ENCODE data around the gene NUDT21. TPM values are rescaled to one million over a fixed set of nuclear protein-coding genes. Genes with fewer than 3 reads are reported as not detected.

NUDT21 gene
- total RNA-seq, 2 donors from 2014 or later: 43.5 to 52.3 TPM

GRCh38 chr16:56463153-56463552, 12.0 kb upstream of the NUDT21 start:
- ATAC-seq (ENCODE audit: insufficient number of reproducible peaks, low FRiP score, low read depth) (no peak), DNase-seq (ENCODE audit: low spot score) (no peak)
- no peaks in the 10 kb centered on the region for H3K4me1 ChIP-seq (ENCODE audit: control insufficient read depth in 1 of 2, low read depth in 2 of 2)
- no peak for TF ChIP-seq CTCF (IDR thresholded peaks at IDR 0.05)
- no peaks in the 10 kb centered on the region for H3K9me3 ChIP-seq
- peaks cover 37% of the 10 kb centered on the region for H3K36me3 ChIP-seq
- H3K4me3 ChIP-seq: no peak overlapping the region
- no peak overlapping the region for H3K27ac ChIP-seq
- no peaks in the 10 kb centered on the region for H3K27me3 ChIP-seq (replicated peaks; ENCODE audit: insufficient read depth)

- Histone ChIP-seq H3K27ac (no peak overlapping the region), H3K36me3 (peaks cover 31% of the 10 kb centered on the region), H3K4me1 (ENCODE audit: control insufficient read depth in 1 of 2, low read depth in 2 of 2) (no peaks in the 10 kb centered on the region), H3K4me3 (no peak overlapping the region), H3K9me3 (no peaks in the 10 kb centered on the region), H3K27me3 (replicated peaks; ENCODE audit: insufficient read depth) (no peaks in the 10 kb centered on the region)
- TF ChIP-seq CTCF (IDR thresholded peaks at IDR 0.05): no peak
- DNase-seq (ENCODE audit: low spot score) (no peak), ATAC-seq (ENCODE audit: insufficient number of reproducible peaks, low FRiP score, low read depth) (no peak)
Measured at GRCh38 chr16:56462064-56462796, 11.1 kb upstream of the NUDT21 start.

GRCh38 chr16:56460101-56460500, 9.0 kb upstream of the NUDT21 start:
- H3K27me3 ChIP-seq (replicated peaks; ENCODE audit: insufficient read depth): no peaks in the 10 kb centered on the region
- no peak for TF ChIP-seq CTCF (IDR thresholded peaks at IDR 0.05)
- H3K4me3 ChIP-seq: no peak overlapping the region
- H3K36me3 ChIP-seq: peaks cover 17% of the 10 kb centered on the region
- no peak overlapping the region for H3K27ac ChIP-seq
- H3K4me1 ChIP-seq (ENCODE audit: control insufficient read depth in 1 of 2, low read depth in 2 of 2): no peaks in the 10 kb centered on the region
- ATAC-seq (ENCODE audit: insufficient number of reproducible peaks, low FRiP score, low read depth) (no peak), DNase-seq (ENCODE audit: low spot score) (no peak)
- no peaks in the 10 kb centered on the region for H3K9me3 ChIP-seq

- H3K4me3 ChIP-seq: no peak overlapping the region
- no peak overlapping the region for H3K27ac ChIP-seq
- TF ChIP-seq CTCF (IDR thresholded peaks at IDR 0.05): no peak
- H3K36me3 ChIP-seq: peaks cover 21% of the 10 kb centered on the region
- DNase-seq (ENCODE audit: low spot score) (no peak), ATAC-seq (ENCODE audit: insufficient number of reproducible peaks, low FRiP score, low read depth) (no peak)
- no peaks in the 10 kb centered on the region for H3K27me3 ChIP-seq (replicated peaks; ENCODE audit: insufficient read depth)
- peaks cover 0 to 5% of the 10 kb centered on the region in 2 donors for H3K4me1 ChIP-seq (ENCODE audit: control insufficient read depth in 1 of 2, low read depth in 2 of 2)
- H3K9me3 ChIP-seq: no peaks in the 10 kb centered on the region
Measured at GRCh38 chr16:56457927-56458470, 6.9 kb upstream of the NUDT21 start.

- DNase-seq (ENCODE audit: low spot score) (peak; percentile 15), ATAC-seq (ENCODE audit: insufficient number of reproducible peaks, low FRiP score, low read depth) (peak; percentile 48)
- Histone ChIP-seq H3K9me3 (no peaks in the 10 kb centered on the region), H3K4me3 (peak overlapping the region; percentile 90), H3K36me3 (peaks cover 5% of the 10 kb centered on the region), H3K27me3 (replicated peaks; ENCODE audit: insufficient read depth) (no peaks in the 10 kb centered on the region), H3K4me1 (ENCODE audit: control insufficient read depth in 1 of 2, low read depth in 2 of 2) (peaks cover 18 to 43% of the 10 kb centered on the region in 2 donors), H3K27ac (peak overlapping the region; percentile 90 to 91)
- TF ChIP-seq CTCF (IDR thresholded peaks at IDR 0.05): no peak
Measured at GRCh38 chr16:56451753-56452689, 889 bp upstream of the NUDT21 start.

All from thoracic aorta (tissue), 2 donors.